GM18517 (cell line): Measurements from ENCODE around the gene HMHB1.

Source experiments
- ATAC-seq: cut with Tn5 transposase; IDR thresholded peaks from one replicate; pipeline ENCODE4 v1.9.1; 2021; ENCODE audit warnings: mild to moderate bottlenecking, moderate library complexity; ENCODE audit not compliant: unreplicated experiment

HMHB1 gene

GRCh38 chr5:143812085-143812705 lies at the start of gene HMHB1:
Gene HMHB1, plus strand, starts transcription at chr5:143812161.
- ATAC-seq = peak; percentile 61

- no peak for ATAC-seq
These were observed 49.2 kb upstream of the HMHB1 start for GRCh38 chr5:143762636-143763220.

- ATAC-seq = no peak
These were observed 44.8 kb upstream of the HMHB1 start for GRCh38 chr5:143767162-143767561.

- no peak for ATAC-seq
These were observed 42.8 kb upstream of the HMHB1 start for GRCh38 chr5:143769026-143769786.

GRCh38 chr5:143770450-143770849 lies 41.5 kb upstream of the HMHB1 start:
- no peak for ATAC-seq

GRCh38 chr5:143771189-143771588 lies 40.8 kb upstream of the HMHB1 start:
- no peak for ATAC-seq

GRCh38 chr5:143771602-143772001 lies 40.4 kb upstream of the HMHB1 start:
- no peak for ATAC-seq

GRCh38 chr5:143772621-143773020 lies 39.3 kb upstream of the HMHB1 start:
- no peak for ATAC-seq

GRCh38 chr5:143775258-143775657 lies 36.7 kb upstream of the HMHB1 start:
- no peak for ATAC-seq

- ATAC-seq = no peak
These were observed 35.0 kb upstream of the HMHB1 start for GRCh38 chr5:143776951-143777350.

- ATAC-seq = no peak
These were observed 32.5 kb upstream of the HMHB1 start for GRCh38 chr5:143779506-143779905.

GRCh38 chr5:143781993-143782520 lies 29.9 kb upstream of the HMHB1 start:
- ATAC-seq = no peak

- no peak for ATAC-seq
These were observed 29.2 kb upstream of the HMHB1 start for GRCh38 chr5:143782588-143783386.

- ATAC-seq = no peak
These were observed 23.6 kb upstream of the HMHB1 start for GRCh38 chr5:143788401-143788800.

GRCh38 chr5:143790457-143791112 lies 21.4 kb upstream of the HMHB1 start:
- no peak for ATAC-seq

- ATAC-seq = peak; percentile 65
These were observed 19.9 kb upstream of the HMHB1 start for GRCh38 chr5:143791848-143792731.

- no peak for ATAC-seq
These were observed 18.7 kb upstream of the HMHB1 start for GRCh38 chr5:143793249-143793648.

- ATAC-seq = no peak
These were observed 15.8 kb upstream of the HMHB1 start for GRCh38 chr5:143796125-143796524.

GRCh38 chr5:143796753-143797152 lies 15.2 kb upstream of the HMHB1 start:
- no peak for ATAC-seq

GRCh38 chr5:143800715-143801114 lies 11.2 kb upstream of the HMHB1 start:
- ATAC-seq = no peak
